Fibroblast of the aortic adventitia (primary cell): Measurements from ENCODE around the gene NUSAP1. TPM values are rescaled to one million over a fixed set of nuclear protein-coding genes. Genes with fewer than 3 reads are reported as not detected.
A peak's percentile ranks its signal among the peaks of the same experiment; 100 is the strongest.
"Not testable (repeated sequence)": the region's sequence is repeated elsewhere in the genome, so short reads cannot be mapped to it uniquely, and the experiment has no call there.

Experiments
- DNase-seq: peaks from one replicate; pipeline ENCODE4 v3.0.0-alpha.2; 2010; ENCODE audit warnings: low read depth
- H3K4me3 ChIP-seq: 2 replicates; pipeline ENCODE4 v1.5.1; 2011; ENCODE audit warnings: low read depth, mild to moderate bottlenecking, control low read depth, low read length, moderate library complexity
- CTCF ChIP-seq: IDR thresholded peaks from 2 replicates; pipeline ENCODE4 v1.5.1; 2011; ENCODE audit warnings: mild to moderate bottlenecking, low read length, control low read depth, inconsistent platforms; ENCODE audit not compliant: insufficient read depth
- total RNA-seq: library from RNA; depleted of rRNA; stranded (reverse); fragments of >200 nt; gene quantifications from 2 replicates; pipeline ENCODE4 v1.2.3, GENCODE V29; 2012; ENCODE audit warnings: low replicate concordance

NUSAP1 gene
- total RNA-seq, 1 donor, result 85.8 TPM

- no peak overlapping the region for H3K4me3 ChIP-seq
- DNase-seq, result no peak
- no peak for TF ChIP-seq CTCF
Observed at GRCh38 chr15:41411441-41411840, 78.8 kb downstream of the NUSAP1 start.

GRCh38 chr15:41416128-41416741 is 83.6 kb downstream of the NUSAP1 start:
- peak overlapping the region; percentile 92 for H3K4me3 ChIP-seq
- DNase-seq, result no peak
- TF ChIP-seq CTCF, result no peak

GRCh38 chr15:41416742-41417417 is 84.2 kb downstream of the NUSAP1 start, which contains the start of gene RTF1:
RTF1 (plus strand) TSS chr15:41417095; CDS start chr15:41417116, 21 bp downstream.
- peak within 1 kb of the TSS; percentile 92 for H3K4me3 ChIP-seq
- DNase-seq, result peak; percentile 81
- TF ChIP-seq CTCF, result no peak

- no peak for TF ChIP-seq CTCF
- peak overlapping the region; percentile 85 for H3K4me3 ChIP-seq
- peak; percentile 32 for DNase-seq
Observed at GRCh38 chr15:41417418-41418195, 84.9 kb downstream of the NUSAP1 start.

GRCh38 chr15:41423979-41424659 is 91.4 kb downstream of the NUSAP1 start:
- TF ChIP-seq CTCF, result no peak
- no peak for DNase-seq
- H3K4me3 ChIP-seq, result no peak overlapping the region

- no peak overlapping the region for H3K4me3 ChIP-seq
- no peak for TF ChIP-seq CTCF
- no peak for DNase-seq
Observed at GRCh38 chr15:41424809-41425208, 92.1 kb downstream of the NUSAP1 start.

- not testable (repeated sequence) for DNase-seq, H3K4me3 ChIP-seq
Observed at GRCh38 chr15:41425907-41426306, 93.2 kb downstream of the NUSAP1 start.
